Fibroblast of skin of right quadriceps (primary cell): Measurements from ENCODE around the gene ZNF451.
"Not testable (repeated sequence)": the region's sequence is repeated elsewhere in the genome, so short reads cannot be mapped to it uniquely, and the experiment has no call there.

Experiments
- DNase-seq: peaks from one replicate; pipeline ENCODE4 v3.0.0-alpha.2; 2013

ZNF451 gene

DNA sequence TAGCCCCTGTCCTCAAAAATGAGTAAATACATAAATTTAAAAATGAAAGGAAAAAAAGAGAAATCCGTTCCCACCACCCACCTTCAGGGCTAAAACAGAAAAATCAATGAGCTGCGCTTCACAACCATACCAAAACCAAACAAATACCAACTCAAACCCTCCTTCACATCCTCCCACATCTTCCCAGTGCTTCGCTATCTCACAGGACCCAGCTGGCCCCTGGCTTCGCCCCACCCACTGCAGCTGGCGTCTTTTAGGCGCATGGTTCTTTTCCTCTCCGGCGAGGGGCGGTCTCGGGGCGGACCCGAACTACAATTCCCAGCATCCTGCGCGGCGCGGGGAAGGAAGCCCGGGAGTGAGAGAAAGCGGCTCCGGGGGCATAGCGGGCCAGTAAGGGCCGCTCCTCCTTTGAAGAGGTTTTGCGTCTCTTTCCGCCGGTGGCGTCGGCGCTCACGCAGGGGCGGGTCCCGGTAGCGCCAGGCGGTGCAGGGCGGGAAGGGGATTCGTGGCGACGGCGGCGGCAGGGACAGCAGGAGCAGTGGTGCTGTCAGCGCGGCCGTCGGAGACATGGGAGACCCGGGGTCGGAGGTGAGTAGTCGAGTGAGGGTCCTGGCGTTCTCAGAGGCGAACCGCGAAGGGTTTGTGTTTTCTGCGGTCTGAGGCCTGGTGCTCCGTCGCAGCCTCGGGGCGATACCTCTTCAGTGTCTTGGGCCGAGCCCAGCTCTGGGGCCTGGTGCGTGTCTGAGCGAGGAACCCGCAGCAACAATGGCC is at the start of gene ZNF451:
TSS of gene ZNF451 (plus strand) at position 502 of the 771 bp plus-strand sequence. CDS start at position 568, 66 bp downstream.
- peak; percentile 97 for DNase-seq

DNA sequence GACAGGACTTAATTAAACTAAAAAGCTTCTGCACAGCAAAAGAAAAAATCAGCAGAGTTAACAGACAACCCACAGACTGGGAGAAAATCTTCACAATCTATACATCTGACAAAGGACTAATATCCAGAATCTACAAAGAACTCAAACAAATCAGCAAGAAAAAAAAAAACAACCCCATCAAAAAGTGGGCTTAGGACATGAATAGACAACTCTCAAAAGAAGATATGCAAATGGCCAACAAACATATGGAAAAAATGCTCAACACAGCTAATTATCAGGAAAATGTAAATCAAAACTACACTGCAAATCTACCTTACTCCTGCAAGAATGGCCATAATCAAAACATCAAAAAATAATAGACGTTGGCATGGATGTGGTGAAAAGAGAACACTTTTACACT is 45.9 kb upstream of the ZNF451 start:
- DNase-seq, result not testable (repeated sequence)

DNA sequence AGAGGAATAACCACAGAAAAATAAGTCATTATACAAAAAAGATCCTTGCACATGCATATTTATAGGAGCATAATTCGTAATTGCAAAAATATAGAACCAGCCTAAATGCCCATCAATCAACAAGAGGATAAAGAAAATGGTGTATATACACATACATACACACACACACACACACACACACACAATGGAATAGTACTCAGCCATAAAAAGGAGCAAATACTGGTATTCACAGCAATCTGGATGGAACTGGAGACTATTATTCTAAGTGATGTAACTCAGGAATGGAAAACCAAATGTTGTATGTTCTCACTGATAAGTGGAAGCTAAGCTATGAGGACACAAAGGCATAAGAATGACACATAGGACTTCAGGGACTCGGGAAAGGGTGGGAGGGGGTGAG is 45.4 kb upstream of the ZNF451 start:
- DNase-seq, result no peak

DNA sequence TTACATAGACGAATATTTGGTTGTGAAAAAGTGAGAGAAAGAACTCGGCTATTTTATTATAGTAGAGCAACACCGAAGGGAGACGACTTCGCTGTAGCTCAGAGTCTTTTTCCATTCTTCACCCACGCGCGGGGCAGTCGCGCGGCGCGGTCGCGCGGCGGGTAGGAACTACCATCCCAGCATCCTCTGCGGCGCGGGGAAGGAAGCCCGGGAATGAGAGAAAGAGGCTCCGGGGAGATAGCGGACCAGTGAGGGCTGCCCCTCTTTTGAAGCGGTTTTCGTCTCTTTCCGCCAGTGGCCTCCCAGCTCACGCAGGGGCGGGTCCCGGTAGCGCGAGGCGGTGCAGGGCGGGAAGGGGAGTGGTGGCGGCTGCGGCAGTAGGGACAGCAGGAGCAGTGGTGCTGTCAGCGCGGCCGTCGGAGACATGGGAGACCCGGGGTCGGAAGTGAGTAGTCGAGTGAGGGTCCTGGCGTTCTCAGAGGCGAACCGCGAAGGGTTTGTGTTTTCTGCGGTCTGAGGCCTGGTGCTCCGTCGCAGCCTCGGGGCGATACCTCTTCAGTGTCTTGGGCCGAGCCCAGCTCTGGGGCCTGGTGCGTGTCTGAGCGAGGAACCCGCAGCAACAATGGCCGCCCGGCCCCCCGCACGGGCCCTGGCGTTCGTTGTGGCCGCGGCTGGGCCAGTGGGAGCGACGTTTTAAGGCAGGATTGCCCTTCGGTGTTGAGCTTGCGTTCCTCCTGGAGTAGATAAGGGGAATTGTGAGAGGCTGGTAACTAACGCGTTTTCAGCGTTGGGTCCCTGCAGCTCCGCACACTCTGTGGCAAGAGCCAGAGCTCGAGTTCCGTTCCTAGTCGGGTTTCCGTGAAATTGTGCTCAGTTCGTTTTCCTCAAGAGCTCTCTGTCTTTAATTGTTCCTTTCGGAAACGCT is 43.4 kb upstream of the ZNF451 start, which contains the start of gene KIAA1586:
TSS of gene KIAA1586 (plus strand) at position 362 of the 925 bp plus-strand sequence. CDS start at position 425, 63 bp downstream.
- DNase-seq, result peak; percentile 89

- DNase-seq, result not testable (repeated sequence)
Observed at GRCh38 chr6:57047257-57047585, 42.8 kb upstream of the ZNF451 start.

GRCh38 chr6:57047859-57048258 is 42.1 kb upstream of the ZNF451 start:
- DNase-seq, result not testable (repeated sequence)

GRCh38 chr6:57048577-57048976 is 41.4 kb upstream of the ZNF451 start:
- DNase-seq, result peak; percentile 14

DNA sequence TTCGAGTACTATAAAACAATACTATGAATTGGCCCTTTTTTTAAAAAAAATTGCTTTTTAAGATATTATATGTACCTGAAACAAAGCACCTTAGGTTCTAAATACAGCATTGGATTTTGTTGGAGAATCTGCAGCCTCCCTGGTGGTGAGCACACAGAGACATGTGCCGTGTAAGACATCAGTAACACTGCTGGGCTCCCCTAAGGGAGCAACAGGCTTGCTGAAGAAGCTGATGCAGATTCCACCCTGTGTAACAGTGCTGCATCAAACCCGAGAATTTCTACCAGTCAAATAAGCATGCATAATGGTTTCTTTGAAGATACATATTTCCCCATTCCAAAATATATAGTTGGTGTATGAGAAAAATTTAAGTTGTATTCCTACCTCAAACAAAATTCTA is 26.1 kb upstream of the ZNF451 start:
- DNase-seq, result no peak

- peak; percentile 11 for DNase-seq
Observed at GRCh38 chr6:57064809-57065208, 25.2 kb upstream of the ZNF451 start.

GRCh38 chr6:57068061-57068460 is 21.9 kb upstream of the ZNF451 start:
- no peak for DNase-seq

GRCh38 chr6:57069228-57069627 is 20.8 kb upstream of the ZNF451 start:
- no peak for DNase-seq

- no peak for DNase-seq
Observed at GRCh38 chr6:57069920-57070331, 20.1 kb upstream of the ZNF451 start.

- DNase-seq, result no peak
Observed at GRCh38 chr6:57072108-57072507, 17.9 kb upstream of the ZNF451 start.

GRCh38 chr6:57074383-57074782 is 15.6 kb upstream of the ZNF451 start:
- no peak for DNase-seq

- DNase-seq, result no peak
Observed at GRCh38 chr6:57075092-57075491, 14.9 kb upstream of the ZNF451 start.

GRCh38 chr6:57078531-57079207 is 11.3 kb upstream of the ZNF451 start:
- no peak for DNase-seq

- DNase-seq, result no peak
Observed at GRCh38 chr6:57085471-57085870, 4.5 kb upstream of the ZNF451 start.

GRCh38 chr6:57086843-57087242 is 3.1 kb upstream of the ZNF451 start:
- no peak for DNase-seq

GRCh38 chr6:57087916-57088315 is 2.1 kb upstream of the ZNF451 start:
- DNase-seq, result no peak

DNA sequence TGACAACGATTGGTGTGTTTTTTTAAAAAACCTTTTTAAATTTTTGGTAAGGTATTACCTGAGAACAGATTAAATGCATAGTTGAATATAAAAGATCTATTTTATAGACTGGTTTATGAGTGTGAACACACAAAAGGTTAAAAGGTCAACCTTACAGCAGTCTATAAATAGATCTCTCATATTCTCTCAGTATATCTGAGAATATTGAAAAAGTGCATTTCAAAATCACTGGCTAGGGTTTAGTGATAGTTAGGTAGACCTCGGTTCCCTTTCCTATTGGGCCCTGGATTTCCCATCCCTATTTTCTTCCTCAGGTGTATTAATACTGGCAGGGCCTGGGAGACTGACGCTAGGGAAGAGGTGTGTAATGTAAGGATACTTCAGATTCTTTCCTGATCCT is 723 bp upstream of the ZNF451 start:
- no peak for DNase-seq

DNA sequence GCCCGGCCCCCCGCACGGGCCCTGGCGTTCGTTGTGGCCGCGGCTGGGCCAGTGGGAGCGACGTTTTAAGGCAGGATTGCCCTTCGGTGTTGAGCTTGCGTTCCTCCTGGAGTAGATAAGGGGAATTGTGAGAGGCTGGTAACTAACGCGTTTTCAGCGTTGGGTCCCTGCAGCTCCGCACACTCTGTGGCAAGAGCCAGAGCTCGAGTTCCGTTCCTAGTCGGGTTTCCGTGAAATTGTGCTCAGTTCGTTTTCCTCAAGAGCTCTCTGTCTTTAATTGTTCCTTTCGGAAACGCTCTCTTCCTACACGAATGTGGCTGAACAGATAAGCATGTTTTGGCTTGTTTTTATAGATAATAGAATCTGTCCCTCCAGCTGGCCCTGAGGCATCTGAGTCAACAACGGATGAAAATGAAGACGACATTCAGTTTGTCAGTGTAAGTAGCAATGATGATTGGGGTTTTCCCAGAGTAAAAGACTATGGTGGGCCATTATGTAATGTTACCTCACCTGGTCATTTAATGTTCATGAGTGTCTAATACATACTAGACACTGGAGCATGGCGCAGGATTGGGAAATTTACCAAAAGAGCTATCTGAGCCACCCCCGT is 575 bp downstream of the ZNF451 start:
- DNase-seq, result not testable (repeated sequence)

DNA sequence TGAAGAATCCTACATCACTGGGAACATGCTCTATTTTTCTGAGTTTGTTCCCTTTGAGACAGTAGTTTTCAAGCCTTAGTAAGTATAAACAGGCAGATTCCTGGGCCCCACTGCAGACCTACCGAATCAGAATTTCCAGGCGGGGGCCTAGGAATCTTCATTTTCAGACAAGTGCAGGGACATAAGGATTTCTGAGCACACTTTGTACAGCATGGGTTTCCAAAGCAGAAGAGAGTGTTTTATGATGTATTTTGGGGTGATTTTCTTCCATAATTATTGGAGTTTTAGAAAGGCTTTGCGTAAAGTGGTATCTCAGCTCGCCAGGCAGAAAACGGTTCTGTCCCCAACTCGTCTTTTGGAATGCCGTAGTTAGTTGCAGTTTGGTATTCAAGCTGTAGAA is 1.4 kb downstream of the ZNF451 start:
- DNase-seq, result not testable (repeated sequence)

DNA sequence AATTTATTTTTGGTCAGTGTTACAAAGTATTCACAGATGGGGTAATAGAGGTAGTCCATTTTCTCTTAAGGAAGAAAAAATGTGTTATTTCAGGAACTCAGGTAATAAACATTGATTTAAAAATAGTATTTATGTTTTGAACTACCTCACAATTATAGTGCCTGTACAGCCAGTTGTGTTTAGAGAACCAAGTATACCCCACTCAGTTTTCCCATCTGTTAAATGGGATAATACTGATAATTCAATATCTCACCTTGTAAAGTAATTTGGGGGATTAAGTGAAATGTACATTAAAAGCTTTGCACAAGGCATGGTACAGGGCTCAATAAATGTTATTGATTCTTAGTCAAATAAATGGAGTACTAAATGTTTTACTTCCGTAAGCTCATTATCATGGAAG is 4.7 kb downstream of the ZNF451 start:
- DNase-seq, result no peak
